Natural killer cell (primary cell): ENCODE data around the gene KDM2B. TPM values are rescaled to one million over a fixed set of nuclear protein-coding genes. Genes with fewer than 3 reads are reported as not detected.
"Not testable (repeated sequence)": the region's sequence is repeated elsewhere in the genome, so short reads cannot be mapped to it uniquely, and the experiment has no call there.

Experiments
- ATAC-seq, 3 donors: fragments of 150-1000 bp in 2 of 3; fragments of 200-7000 bp in 1 of 3; cut with Tn5 transposase; 1 replicate in 1 of 3; 2 replicates in 2 of 3; pipeline ENCODE4 v1.10.0; 2021; ENCODE audit warnings: mild to moderate bottlenecking in 2 of 3, moderate library complexity in 2 of 3
- DNase-seq, 2 donors: peaks; one replicate each; pipeline versions ENCODE4 v3.0.0 to v3.0.0-alpha.2; 2013 to 2021; ENCODE audit warnings: mixed read lengths in 1 of 2
- H3K27ac ChIP-seq: one replicate; pipeline ENCODE4 v1.5.1; 2013; ENCODE audit warnings: mild to moderate bottlenecking, low read length
- H3K27me3 ChIP-seq: one replicate; pipeline ENCODE4 v1.6.1; 2013; ENCODE audit warnings: low read length; ENCODE audit not compliant: control insufficient read depth, insufficient read depth
- H3K36me3 ChIP-seq: one replicate; pipeline ENCODE4 v1.6.1; 2013; ENCODE audit warnings: low read length; ENCODE audit not compliant: control insufficient read depth, insufficient read depth
- H3K4me1 ChIP-seq: one replicate; pipeline ENCODE4 v1.6.1; 2013; ENCODE audit warnings: low read length; ENCODE audit not compliant: control insufficient read depth, insufficient read depth
- H3K4me3 ChIP-seq: one replicate; pipeline ENCODE4 v1.5.1; 2013; ENCODE audit warnings: low read length
- H3K9me3 ChIP-seq: one replicate; pipeline ENCODE4 v1.6.1; 2013; ENCODE audit warnings: low read length; ENCODE audit not compliant: control insufficient read depth, insufficient read depth
- H3K27ac Mint-ChIP-seq, 2 donors: one replicate each; pipeline ENCODE4 v1.8.0; 2022; ENCODE audit warnings: mild to moderate bottlenecking in 2 of 2, mixed read lengths in 2 of 2, moderate library complexity in 1 of 2
- H3K27me3 Mint-ChIP-seq, 2 donors: one replicate each; pipeline ENCODE4 v1.8.0; 2022; ENCODE audit warnings: low read depth in 2 of 2, mixed read lengths in 2 of 2
- H3K36me3 Mint-ChIP-seq: one replicate; pipeline ENCODE4 v1.8.0; 2022; ENCODE audit warnings: mixed read lengths
- H3K4me1 Mint-ChIP-seq, 2 donors: one replicate each; pipeline ENCODE4 v1.8.0; 2022; ENCODE audit warnings: mixed read lengths in 2 of 2
- H3K4me3 Mint-ChIP-seq: one replicate; pipeline ENCODE4 v1.8.0; 2022; ENCODE audit warnings: mild to moderate bottlenecking, moderate library complexity, mixed read lengths
- H3K9me3 Mint-ChIP-seq, 2 donors: one replicate each; pipeline ENCODE4 v1.8.0; 2022; ENCODE audit warnings: mixed read lengths in 2 of 2
- CTCF ChIP-seq: fragments of 200-600 bp; IDR thresholded peaks from one replicate; pipeline ENCODE4 v1.8.0; 2022; ENCODE audit warnings: antibody characterized with exemption
- WGBS: methylation state at CpG from one replicate; pipeline ENCODE4 v1.1.7; 2013; ENCODE audit warnings: missing lambda C conversion rate; ENCODE audit not compliant: insufficient coverage; 5-methylcytosine and 5-hydroxymethylcytosine counted together
- intact Hi-C: fragments of 100-400 bp; cut with micrococcal nuclease; formaldehyde crosslinking; loops from one replicate; pipeline ENCODE4 v1.14.2; 2022
- total RNA-seq, 4 donors: library from RNA; stranded (reverse); fragments of 120-200 nt in 1 of 4; gene quantifications; one replicate each; pipeline versions ENCODE4 v1.2.3 to v1.2.4, GENCODE V29; 2013 to 2022

The KDM2B gene
- total RNA-seq, 3 donors from 2014 or later (not counting 1 experiment from before 2014, with no cell fraction given): 97.3 to 106 (median 98.1) TPM

GRCh38 chr12:121490401-121491281, 90.2 kb downstream of the KDM2B start:
- Mint-ChIP-seq H3K27me3 (no peaks in the 10 kb centered on the region), H3K4me1 (peaks cover 2 to 11% of the 10 kb centered on the region in 2 donors), H3K27ac (peak overlapping the region in 1 of 2 donors; percentile 34), H3K36me3 (no peaks in the 10 kb centered on the region), H3K9me3 (no peaks in the 10 kb centered on the region), H3K4me3 (no peak overlapping the region)
- no peak overlapping the region for H3K27ac ChIP-seq
- no peaks in the 10 kb centered on the region for H3K9me3 ChIP-seq
- WGBS: 47% methylated on average over 15 of the region's 15 CpGs
- H3K36me3 ChIP-seq: no peaks in the 10 kb centered on the region
- TF ChIP-seq CTCF: no peak
- intact Hi-C loops: no loop called here
- ATAC-seq (no peak), DNase-seq (no peak)
- no peaks in the 10 kb centered on the region for H3K27me3 ChIP-seq
- peaks cover 27% of the 10 kb centered on the region for H3K4me1 ChIP-seq
- no peak overlapping the region for H3K4me3 ChIP-seq

GRCh38 chr12:121489874-121490273, 90.9 kb downstream of the KDM2B start:
- Mint-ChIP-seq H3K36me3 (no peaks in the 10 kb centered on the region), H3K27me3 (no peaks in the 10 kb centered on the region), H3K27ac (no peak overlapping the region), H3K4me3 (no peak overlapping the region), H3K9me3 (no peaks in the 10 kb centered on the region), H3K4me1 (peaks cover 0 to 11% of the 10 kb centered on the region in 2 donors)
- H3K9me3 ChIP-seq: no peaks in the 10 kb centered on the region
- 95% methylated on average over 16 of the region's 16 CpGs for WGBS
- intact Hi-C loops: no loop called here
- ATAC-seq: no peak
- no peak for TF ChIP-seq CTCF
- peaks cover 26% of the 10 kb centered on the region for H3K4me1 ChIP-seq
- H3K27me3 ChIP-seq: no peaks in the 10 kb centered on the region
- H3K36me3 ChIP-seq: no peaks in the 10 kb centered on the region
- no peak overlapping the region for H3K4me3 ChIP-seq
- DNase-seq: no peak
- H3K27ac ChIP-seq: no peak overlapping the region

- no peaks in the 10 kb centered on the region for H3K4me1 ChIP-seq
- H3K27ac Mint-ChIP-seq: no peak overlapping the region
- WGBS: 95% methylated on average over 6 of the region's 6 CpGs
- intact Hi-C loops: no loop called here
- peaks cover 0 to 9% of the 10 kb centered on the region in 2 donors for H3K4me1 Mint-ChIP-seq
- no peaks in the 10 kb centered on the region for H3K27me3 Mint-ChIP-seq
- no peaks in the 10 kb centered on the region for H3K36me3 ChIP-seq
- DNase-seq (no peak), ATAC-seq (no peak)
- no peaks in the 10 kb centered on the region for H3K27me3 ChIP-seq
- no peaks in the 10 kb centered on the region for H3K36me3 Mint-ChIP-seq
- no peaks in the 10 kb centered on the region for H3K9me3 Mint-ChIP-seq
- no peak overlapping the region for H3K4me3 ChIP-seq
- H3K27ac ChIP-seq: no peak overlapping the region
- H3K9me3 ChIP-seq: no peaks in the 10 kb centered on the region
- H3K4me3 Mint-ChIP-seq: no peak overlapping the region
- no peak for TF ChIP-seq CTCF
Measured at GRCh38 chr12:121484967-121485366, 95.9 kb downstream of the KDM2B start.

- peak overlapping the region in 1 of 2 donors; percentile 56 for H3K27ac Mint-ChIP-seq
- H3K4me3 ChIP-seq, DNase-seq, H3K4me1 ChIP-seq, H3K27me3 ChIP-seq, intact Hi-C loops, H3K36me3 ChIP-seq, H3K9me3 Mint-ChIP-seq, H3K36me3 Mint-ChIP-seq, H3K27ac ChIP-seq, H3K9me3 ChIP-seq, H3K4me3 Mint-ChIP-seq, H3K27me3 Mint-ChIP-seq, ATAC-seq, H3K4me1 Mint-ChIP-seq: not testable (repeated sequence)
- 100% methylated on average over 4 of the region's 5 CpGs for WGBS
Measured at GRCh38 chr12:121484564-121484963, 96.3 kb downstream of the KDM2B start.
